Measurements from ENCODE around the gene ZMAT5.

DNA sequence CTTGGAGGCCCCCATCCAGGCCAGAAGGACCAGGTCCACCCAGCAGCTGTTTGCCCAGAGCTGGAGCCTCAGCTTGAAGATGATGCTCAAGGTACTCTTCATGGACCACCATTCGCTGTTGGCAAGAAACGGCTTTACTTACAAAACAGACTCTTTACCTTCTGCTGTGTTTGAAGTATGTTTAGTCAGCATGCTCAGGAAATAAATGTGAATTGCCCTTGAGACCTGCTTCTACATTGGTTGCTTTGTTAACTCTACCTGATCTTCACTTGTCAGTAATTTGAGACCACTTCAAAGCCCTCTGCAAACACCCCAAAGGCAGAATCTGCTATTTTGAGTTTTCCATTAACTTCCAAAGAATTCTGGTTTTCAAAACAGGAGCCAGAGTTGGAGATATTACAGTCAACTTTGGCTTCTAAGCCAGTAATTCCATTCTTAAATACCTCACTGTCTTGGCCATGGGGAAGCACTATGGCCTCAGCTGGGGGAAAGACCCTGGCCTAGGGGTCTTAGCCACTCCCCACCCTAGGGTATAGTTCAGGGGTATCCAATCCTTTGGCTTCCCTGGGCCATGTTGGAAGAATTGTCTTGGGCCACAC, 3.0 kb upstream of the ZMAT5 start:
- TF ChIP-seq GLIS3 (CRISPR knock-in tag; IDR thresholded peaks at IDR 0.05): no peak
- TF ChIP-seq, protein P1, sequence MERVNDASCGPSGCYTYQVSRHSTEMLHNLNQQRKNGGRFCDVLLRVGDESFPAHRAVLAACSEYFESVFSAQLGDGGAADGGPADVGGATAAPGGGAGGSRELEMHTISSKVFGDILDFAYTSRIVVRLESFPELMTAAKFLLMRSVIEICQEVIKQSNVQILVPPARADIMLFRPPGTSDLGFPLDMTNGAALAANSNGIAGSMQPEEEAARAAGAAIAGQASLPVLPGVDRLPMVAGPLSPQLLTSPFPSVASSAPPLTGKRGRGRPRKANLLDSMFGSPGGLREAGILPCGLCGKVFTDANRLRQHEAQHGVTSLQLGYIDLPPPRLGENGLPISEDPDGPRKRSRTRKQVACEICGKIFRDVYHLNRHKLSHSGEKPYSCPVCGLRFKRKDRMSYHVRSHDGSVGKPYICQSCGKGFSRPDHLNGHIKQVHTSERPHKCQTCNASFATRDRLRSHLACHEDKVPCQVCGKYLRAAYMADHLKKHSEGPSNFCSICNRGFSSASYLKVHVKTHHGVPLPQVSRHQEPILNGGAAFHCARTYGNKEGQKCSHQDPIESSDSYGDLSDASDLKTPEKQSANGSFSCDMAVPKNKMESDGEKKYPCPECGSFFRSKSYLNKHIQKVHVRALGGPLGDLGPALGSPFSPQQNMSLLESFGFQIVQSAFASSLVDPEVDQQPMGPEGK (CRISPR knock-in tag; IDR thresholded peaks at IDR 0.05; ENCODE audit: borderline replicate concordance): no peak
- no peak for TF ChIP-seq TOX (CRISPR knock-in tag; IDR thresholded peaks at IDR 0.05; ENCODE audit: borderline replicate concordance)
- TF ChIP-seq RARB (CRISPR knock-in tag; IDR thresholded peaks at IDR 0.05): no peak
- no peak for TF ChIP-seq ZFP3 (CRISPR knock-in tag; IDR thresholded peaks at IDR 0.05)
- TF ChIP-seq, protein P2, sequence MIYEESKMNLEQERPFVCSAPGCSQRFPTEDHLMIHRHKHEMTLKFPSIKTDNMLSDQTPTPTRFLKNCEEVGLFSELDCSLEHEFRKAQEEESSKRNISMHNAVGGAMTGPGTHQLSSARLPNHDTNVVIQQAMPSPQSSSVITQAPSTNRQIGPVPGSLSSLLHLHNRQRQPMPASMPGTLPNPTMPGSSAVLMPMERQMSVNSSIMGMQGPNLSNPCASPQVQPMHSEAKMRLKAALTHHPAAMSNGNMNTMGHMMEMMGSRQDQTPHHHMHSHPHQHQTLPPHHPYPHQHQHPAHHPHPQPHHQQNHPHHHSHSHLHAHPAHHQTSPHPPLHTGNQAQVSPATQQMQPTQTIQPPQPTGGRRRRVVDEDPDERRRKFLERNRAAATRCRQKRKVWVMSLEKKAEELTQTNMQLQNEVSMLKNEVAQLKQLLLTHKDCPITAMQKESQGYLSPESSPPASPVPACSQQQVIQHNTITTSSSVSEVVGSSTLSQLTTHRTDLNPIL (CRISPR knock-in tag; IDR thresholded peaks at IDR 0.05; ENCODE audit: low read depth): no peak
- no peak for TF ChIP-seq PPARA (CRISPR knock-in tag; IDR thresholded peaks at IDR 0.05; ENCODE audit: borderline replicate concordance)
- no peak for TF ChIP-seq BACH2 (CRISPR knock-in tag; IDR thresholded peaks at IDR 0.05; ENCODE audit: borderline replicate concordance)
- TF ChIP-seq, protein P3, sequence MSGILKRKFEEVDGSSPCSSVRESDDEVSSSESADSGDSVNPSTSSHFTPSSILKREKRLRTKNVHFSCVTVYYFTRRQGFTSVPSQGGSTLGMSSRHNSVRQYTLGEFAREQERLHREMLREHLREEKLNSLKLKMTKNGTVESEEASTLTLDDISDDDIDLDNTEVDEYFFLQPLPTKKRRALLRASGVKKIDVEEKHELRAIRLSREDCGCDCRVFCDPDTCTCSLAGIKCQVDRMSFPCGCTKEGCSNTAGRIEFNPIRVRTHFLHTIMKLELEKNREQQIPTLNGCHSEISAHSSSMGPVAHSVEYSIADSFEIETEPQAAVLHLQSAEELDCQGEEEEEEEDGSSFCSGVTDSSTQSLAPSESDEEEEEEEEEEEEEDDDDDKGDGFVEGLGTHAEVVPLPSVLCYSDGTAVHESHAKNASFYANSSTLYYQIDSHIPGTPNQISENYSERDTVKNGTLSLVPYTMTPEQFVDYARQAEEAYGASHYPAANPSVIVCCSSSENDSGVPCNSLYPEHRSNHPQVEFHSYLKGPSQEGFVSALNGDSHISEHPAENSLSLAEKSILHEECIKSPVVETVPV (CRISPR knock-in tag; IDR thresholded peaks at IDR 0.05): no peak

Data from SK-N-SH treated with all-trans-retinoic acid at 6 μM for 48 hours (cell line).